GM21381 (cell line): ENCODE measurements around the gene TYW1B.
"Not testable (repeated sequence)": the region's sequence is repeated elsewhere in the genome, so short reads cannot be mapped to it uniquely, and the experiment has no call there.

Experiments used
- ATAC-seq: cut with Tn5 transposase; IDR thresholded peaks from one replicate; pipeline ENCODE4 v1.9.1; 2021; ENCODE audit warnings: mild to moderate bottlenecking, moderate library complexity; ENCODE audit not compliant: unreplicated experiment

The TYW1B gene

GRCh38 chr7:72632765-72633292 lies 195.2 kb downstream of the TYW1B start:
- ATAC-seq, result not testable (repeated sequence)

- not testable (repeated sequence) for ATAC-seq
Observed at GRCh38 chr7:72628375-72628774, 199.6 kb downstream of the TYW1B start.

- ATAC-seq, result peak; percentile 13
Observed at GRCh38 chr7:72626428-72627011, 201.5 kb downstream of the TYW1B start.

GRCh38 chr7:72625721-72626423 lies 202.1 kb downstream of the TYW1B start:
- peak; percentile 86 for ATAC-seq

GRCh38 chr7:72622532-72622931 lies 205.5 kb downstream of the TYW1B start:
- no peak for ATAC-seq

GRCh38 chr7:72621761-72622187 lies 206.2 kb downstream of the TYW1B start:
- ATAC-seq, result not testable (repeated sequence)

- ATAC-seq, result not testable (repeated sequence)
Observed at GRCh38 chr7:72620923-72621322, 207.1 kb downstream of the TYW1B start.

- ATAC-seq, result not testable (repeated sequence)
Observed at GRCh38 chr7:72618435-72619180, 209.4 kb downstream of the TYW1B start.

GRCh38 chr7:72609761-72610160 lies 218.2 kb downstream of the TYW1B start:
- ATAC-seq, result not testable (repeated sequence)

- not testable (repeated sequence) for ATAC-seq
Observed at GRCh38 chr7:72607988-72608387, 220.0 kb downstream of the TYW1B start.

- not testable (repeated sequence) for ATAC-seq
Observed at GRCh38 chr7:72605863-72606431, 222.1 kb downstream of the TYW1B start.

GRCh38 chr7:72604771-72605611 lies 223.0 kb downstream of the TYW1B start:
- ATAC-seq, result not testable (repeated sequence)

- not testable (repeated sequence) for ATAC-seq
Observed at GRCh38 chr7:72603476-72603875, 224.5 kb downstream of the TYW1B start.

GRCh38 chr7:72603073-72603472 lies 224.9 kb downstream of the TYW1B start:
- ATAC-seq, result no peak

- ATAC-seq, result not testable (repeated sequence)
Observed at GRCh38 chr7:72601683-72602082, 226.3 kb downstream of the TYW1B start.

- ATAC-seq, result not testable (repeated sequence)
Observed at GRCh38 chr7:72590023-72590422, 238.0 kb downstream of the TYW1B start.

GRCh38 chr7:72587267-72587666 lies 240.7 kb downstream of the TYW1B start:
- not testable (repeated sequence) for ATAC-seq

GRCh38 chr7:72584576-72584975 lies 243.4 kb downstream of the TYW1B start:
- ATAC-seq, result not testable (repeated sequence)

GRCh38 chr7:72583620-72584361 lies 244.2 kb downstream of the TYW1B start:
- not testable (repeated sequence) for ATAC-seq
